ENCODE results near the gene PDK4.

DNA sequence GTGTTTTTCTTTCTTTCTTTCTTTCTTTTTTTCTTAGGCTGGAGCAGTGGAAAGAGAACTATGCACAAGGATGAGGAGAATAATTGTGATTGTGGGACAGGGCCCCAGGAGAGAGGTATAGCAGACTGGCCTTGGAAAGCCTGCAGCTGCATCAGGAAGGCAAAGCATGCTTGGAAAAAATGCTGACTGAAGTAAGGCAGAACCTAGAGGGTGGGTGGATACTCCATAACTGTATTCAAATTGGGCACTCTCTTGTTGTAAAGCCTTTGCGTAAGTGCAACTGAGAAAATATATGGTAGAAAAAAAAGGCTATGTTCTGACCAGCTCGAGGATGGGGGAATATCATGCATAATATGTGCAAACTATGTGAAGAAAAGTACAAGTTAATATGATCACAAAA is 39.5 kb downstream of the PDK4 start:
- no peak for TF ChIP-seq BRCA1 (CRISPR knock-in tag; IDR thresholded peaks at IDR 0.05)
- TF ChIP-seq BRD4 (CRISPR knock-in tag; IDR thresholded peaks at IDR 0.05) = no peak
- no peak for TF ChIP-seq ZNF589 (CRISPR knock-in tag; conservative IDR thresholded peaks at IDR 0.05)
- TF ChIP-seq, protein P1, sequence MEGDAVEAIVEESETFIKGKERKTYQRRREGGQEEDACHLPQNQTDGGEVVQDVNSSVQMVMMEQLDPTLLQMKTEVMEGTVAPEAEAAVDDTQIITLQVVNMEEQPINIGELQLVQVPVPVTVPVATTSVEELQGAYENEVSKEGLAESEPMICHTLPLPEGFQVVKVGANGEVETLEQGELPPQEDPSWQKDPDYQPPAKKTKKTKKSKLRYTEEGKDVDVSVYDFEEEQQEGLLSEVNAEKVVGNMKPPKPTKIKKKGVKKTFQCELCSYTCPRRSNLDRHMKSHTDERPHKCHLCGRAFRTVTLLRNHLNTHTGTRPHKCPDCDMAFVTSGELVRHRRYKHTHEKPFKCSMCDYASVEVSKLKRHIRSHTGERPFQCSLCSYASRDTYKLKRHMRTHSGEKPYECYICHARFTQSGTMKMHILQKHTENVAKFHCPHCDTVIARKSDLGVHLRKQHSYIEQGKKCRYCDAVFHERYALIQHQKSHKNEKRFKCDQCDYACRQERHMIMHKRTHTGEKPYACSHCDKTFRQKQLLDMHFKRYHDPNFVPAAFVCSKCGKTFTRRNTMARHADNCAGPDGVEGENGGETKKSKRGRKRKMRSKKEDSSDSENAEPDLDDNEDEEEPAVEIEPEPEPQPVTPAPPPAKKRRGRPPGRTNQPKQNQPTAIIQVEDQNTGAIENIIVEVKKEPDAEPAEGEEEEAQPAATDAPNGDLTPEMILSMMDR (CRISPR knock-in tag; IDR thresholded peaks at IDR 0.05) = no peak
- no peak for TF ChIP-seq SMC3 (IDR thresholded peaks at IDR 0.05; ENCODE audit: low read length)
- TF ChIP-seq REST (IDR thresholded peaks at IDR 0.05; ENCODE audit: borderline replicate concordance in 1 of 2, low read depth in 1 of 2, low read length in 2 of 2) = no peak
- TF ChIP-seq EZH2 (conservative IDR thresholded peaks at IDR 0.05; ENCODE audit: low read depth, low read length) = no peak
